ENCODE measurements around the gene MEF2A.

The MEF2A gene

GRCh38 chr15:99717161-99718009 lies 151.6 kb downstream of the MEF2A start:
- TF ChIP-seq REST (IDR thresholded peaks at IDR 0.05; ENCODE audit: insufficient read depth in 1 of 2, low read depth in 2 of 2, low read length in 2 of 2) = no peak
- no peak for TF ChIP-seq SIN3A (IDR thresholded peaks at IDR 0.05; ENCODE audit: borderline replicate concordance, insufficient read depth, low read length)
- TF ChIP-seq POLR2AphosphoS5 (IDR thresholded peaks at IDR 0.05; ENCODE audit: low read depth, low read length) = peak; percentile 26; the same call in 1 of the 2 replicates
- TF ChIP-seq TAF1 (IDR thresholded peaks at IDR 0.05; ENCODE audit: borderline replicate concordance, insufficient read depth, low read length) = no peak
- no peak for TF ChIP-seq FOXP2 (optimal IDR thresholded peaks at IDR 0.05; ENCODE audit: borderline replicate concordance, extremely low read depth, extremely low read length, insufficient read depth)

DNA sequence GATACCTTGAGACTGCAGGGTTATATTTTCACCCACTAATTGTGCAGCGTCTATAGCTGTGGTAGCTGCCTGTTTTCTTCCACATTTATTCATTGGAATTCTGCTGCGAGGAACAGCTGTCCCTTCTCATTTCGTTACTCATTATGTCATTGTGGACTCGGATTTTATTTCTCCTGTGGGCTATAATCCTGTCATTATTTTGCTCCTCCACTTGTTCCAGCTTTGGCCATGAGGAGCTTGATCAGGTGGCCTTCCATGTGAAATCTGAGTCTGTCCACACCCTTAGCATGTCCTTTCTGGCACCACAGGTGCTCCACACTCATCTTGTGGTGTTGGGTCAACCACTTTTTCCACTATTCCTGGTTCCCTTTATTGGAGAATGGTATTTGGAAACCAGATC lies 152.6 kb downstream of the MEF2A start:
- no peak for TF ChIP-seq POLR2AphosphoS5 (IDR thresholded peaks at IDR 0.05; ENCODE audit: low read depth, low read length)
- TF ChIP-seq TAF1 (IDR thresholded peaks at IDR 0.05; ENCODE audit: borderline replicate concordance, insufficient read depth, low read length) = no peak
- TF ChIP-seq REST (IDR thresholded peaks at IDR 0.05; ENCODE audit: insufficient read depth in 1 of 2, low read depth in 2 of 2, low read length in 2 of 2) = no peak
- no peak for TF ChIP-seq SIN3A (IDR thresholded peaks at IDR 0.05; ENCODE audit: borderline replicate concordance, insufficient read depth, low read length)
- TF ChIP-seq FOXP2 (optimal IDR thresholded peaks at IDR 0.05; ENCODE audit: borderline replicate concordance, extremely low read depth, extremely low read length, insufficient read depth) = no peak

- TF ChIP-seq REST (IDR thresholded peaks at IDR 0.05; ENCODE audit: insufficient read depth in 1 of 2, low read depth in 2 of 2, low read length in 2 of 2) (no peak), FOXP2 (optimal IDR thresholded peaks at IDR 0.05; ENCODE audit: borderline replicate concordance, extremely low read depth, extremely low read length, insufficient read depth) (no peak), POLR2AphosphoS5 (IDR thresholded peaks at IDR 0.05; ENCODE audit: low read depth, low read length) (no peak), SIN3A (IDR thresholded peaks at IDR 0.05; ENCODE audit: borderline replicate concordance, insufficient read depth, low read length) (no peak)
These were observed 153.3 kb downstream of the MEF2A start for GRCh38 chr15:99719096-99719541.

DNA sequence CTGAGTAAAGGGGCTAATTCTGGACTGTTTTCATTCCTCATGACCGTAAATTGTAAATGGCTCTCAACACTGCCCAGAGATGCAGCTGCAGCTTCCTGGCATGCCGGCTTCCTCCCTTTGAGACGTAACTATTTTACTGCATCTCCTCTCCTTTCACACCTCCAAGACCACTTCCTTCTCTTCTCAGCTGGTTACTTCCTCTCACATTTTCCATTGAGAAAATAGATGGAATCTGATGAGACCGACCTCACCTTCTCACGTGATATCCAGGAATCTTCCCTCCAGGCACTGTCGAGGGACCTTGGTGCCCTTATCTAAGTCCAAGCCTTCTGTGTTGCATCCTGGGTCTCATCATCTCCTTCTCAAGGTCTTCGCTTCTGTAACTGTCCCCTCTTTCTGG lies 154.7 kb downstream of the MEF2A start:
- no peak for TF ChIP-seq SIN3A (IDR thresholded peaks at IDR 0.05; ENCODE audit: borderline replicate concordance, insufficient read depth, low read length)
- TF ChIP-seq POLR2AphosphoS5 (IDR thresholded peaks at IDR 0.05; ENCODE audit: low read depth, low read length) = no peak
- no peak for TF ChIP-seq FOXP2 (optimal IDR thresholded peaks at IDR 0.05; ENCODE audit: borderline replicate concordance, extremely low read depth, extremely low read length, insufficient read depth)
- no peak for TF ChIP-seq REST (IDR thresholded peaks at IDR 0.05; ENCODE audit: insufficient read depth in 1 of 2, low read depth in 2 of 2, low read length in 2 of 2)
- TF ChIP-seq TAF1 (IDR thresholded peaks at IDR 0.05; ENCODE audit: borderline replicate concordance, insufficient read depth, low read length) = no peak
